ENCODE results near the gene PRKCA. TPM values are rescaled to one million over a fixed set of nuclear protein-coding genes. Genes with fewer than 3 reads are reported as not detected.

Gene PRKCA
- total RNA-seq, 6 experiments from 2014 or later: 81.2 to 106 (median 92.9) TPM

- peaks cover 4% of the 10 kb centered on the region; the same call in 1 of the 2 replicates for H3K36me3 Mint-ChIP-seq (ENCODE audit: low read depth)
- DNase-seq: no peak
- H3K27ac Mint-ChIP-seq: peak overlapping the region; percentile 25; the same call in 1 of the 2 replicates
- TF ChIP-seq CTCF (IDR thresholded peaks at IDR 0.05): no peak
- peaks cover 72% of the 10 kb centered on the region for H3K4me1 Mint-ChIP-seq (ENCODE audit: low read depth)
- H3K27me3 Mint-ChIP-seq (ENCODE audit: insufficient read depth): peaks cover 3% of the 10 kb centered on the region; the same call in 1 of the 2 replicates
- H3K9me3 Mint-ChIP-seq: no peaks in the 10 kb centered on the region
- H3K4me3 Mint-ChIP-seq: no peak overlapping the region
Observed at GRCh38 chr17:66379996-66380395, 77.6 kb downstream of the PRKCA start.

- no peaks in the 10 kb centered on the region for H3K9me3 Mint-ChIP-seq
- peak overlapping the region; percentile 91 for H3K27ac Mint-ChIP-seq
- H3K36me3 Mint-ChIP-seq (ENCODE audit: low read depth): peaks cover 4% of the 10 kb centered on the region; the same call in 1 of the 2 replicates
- no peak for DNase-seq
- H3K4me3 Mint-ChIP-seq: no peak overlapping the region
- peaks cover 3% of the 10 kb centered on the region; the same call in 1 of the 2 replicates for H3K27me3 Mint-ChIP-seq (ENCODE audit: insufficient read depth)
- no peak for TF ChIP-seq CTCF (IDR thresholded peaks at IDR 0.05)
- H3K4me1 Mint-ChIP-seq (ENCODE audit: low read depth): peaks cover 73% of the 10 kb centered on the region
Observed at GRCh38 chr17:66381701-66382362, 79.4 kb downstream of the PRKCA start.

DNA sequence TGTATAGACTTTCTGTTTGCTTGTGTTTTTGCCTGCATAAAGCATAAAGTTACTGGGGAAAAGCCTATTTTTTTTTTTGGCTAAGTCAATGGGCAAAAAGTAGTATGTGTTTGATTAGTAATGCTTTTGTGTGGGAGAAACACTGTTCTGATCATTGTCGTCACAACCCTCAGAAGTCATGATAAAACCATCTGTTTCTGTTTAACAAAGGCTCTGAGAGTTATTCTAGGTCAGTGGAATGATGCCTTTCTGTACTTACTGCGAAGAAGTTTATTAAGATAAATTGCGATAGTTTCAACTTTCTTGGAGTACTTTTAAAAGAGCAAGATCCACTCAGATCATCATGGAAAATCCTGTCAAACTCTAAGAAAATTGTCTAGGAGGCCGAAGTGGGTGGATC is 80.9 kb downstream of the PRKCA start:
- TF ChIP-seq CTCF (IDR thresholded peaks at IDR 0.05): no peak
- Mint-ChIP-seq H3K4me1 (ENCODE audit: low read depth) (peaks cover 80% of the 10 kb centered on the region), H3K4me3 (peak overlapping the region; percentile 60), H3K9me3 (no peaks in the 10 kb centered on the region), H3K27me3 (ENCODE audit: insufficient read depth) (peaks cover 3% of the 10 kb centered on the region; the same call in 1 of the 2 replicates), H3K36me3 (ENCODE audit: low read depth) (peaks cover 12% of the 10 kb centered on the region), H3K27ac (peak overlapping the region; percentile 91)
- peak; percentile 73 for DNase-seq

GRCh38 chr17:66386498-66387351 is 84.3 kb downstream of the PRKCA start:
- Mint-ChIP-seq H3K36me3 (ENCODE audit: low read depth) (peaks cover 28% of the 10 kb centered on the region), H3K4me3 (no peak overlapping the region), H3K9me3 (no peaks in the 10 kb centered on the region), H3K27ac (no peak overlapping the region), H3K4me1 (ENCODE audit: low read depth) (peaks cover 59% of the 10 kb centered on the region), H3K27me3 (ENCODE audit: insufficient read depth) (peaks cover 6% of the 10 kb centered on the region)
- no peak for DNase-seq
- TF ChIP-seq CTCF (IDR thresholded peaks at IDR 0.05): no peak

- no peak for TF ChIP-seq CTCF (IDR thresholded peaks at IDR 0.05)
- Mint-ChIP-seq H3K36me3 (ENCODE audit: low read depth) (peaks cover 28% of the 10 kb centered on the region), H3K4me3 (no peak overlapping the region), H3K4me1 (ENCODE audit: low read depth) (peaks cover 57% of the 10 kb centered on the region), H3K9me3 (no peaks in the 10 kb centered on the region), H3K27ac (no peak overlapping the region), H3K27me3 (ENCODE audit: insufficient read depth) (peaks cover 3% of the 10 kb centered on the region)
- DNase-seq: no peak
Observed at GRCh38 chr17:66387392-66387981, 85.1 kb downstream of the PRKCA start.

All from HFFc6 (cell line).